GM12873 (cell line): ENCODE results near the gene MRPS22.

Experiments used
- CTCF ChIP-seq: IDR thresholded peaks from 2 replicates; pipeline ENCODE4 v1.5.1; 2012; ENCODE audit warnings: low read depth, mild to moderate bottlenecking, moderate library complexity, low read length, control low read depth; ENCODE audit not compliant: insufficient read depth; ENCODE audit errors: missing control alignments

Gene MRPS22

GRCh38 chr3:139358841-139359562 lies 15.2 kb downstream of the MRPS22 start:
- TF ChIP-seq CTCF, result no peak

GRCh38 chr3:139361276-139361675 lies 17.5 kb downstream of the MRPS22 start:
- no peak for TF ChIP-seq CTCF

GRCh38 chr3:139364549-139364948 lies 20.7 kb downstream of the MRPS22 start:
- TF ChIP-seq CTCF, result no peak

- TF ChIP-seq CTCF, result no peak
Measured at GRCh38 chr3:139374099-139374498, 30.3 kb downstream of the MRPS22 start.

- no peak for TF ChIP-seq CTCF
Measured at GRCh38 chr3:139377378-139377777, 33.6 kb downstream of the MRPS22 start.

GRCh38 chr3:139378587-139379241 lies 34.9 kb downstream of the MRPS22 start:
- TF ChIP-seq CTCF, result no peak

- TF ChIP-seq CTCF, result no peak
Measured at GRCh38 chr3:139380575-139380974, 36.8 kb downstream of the MRPS22 start.
